ENCODE data around the gene ABLIM3. TPM values are rescaled to one million over a fixed set of nuclear protein-coding genes. Genes with fewer than 3 reads are reported as not detected.

Gene ABLIM3
- total RNA-seq, 1 donor from 2014 or later: not detected

GRCh38 chr5:149206524-149207141, 65.3 kb downstream of the ABLIM3 start:
- no peaks in the 10 kb centered on the region for H3K9me3 Mint-ChIP-seq
- H3F3A ChIP-seq (ENCODE audit: low read depth): no peaks in the 10 kb centered on the region
- no peak overlapping the region for H3K4me3 Mint-ChIP-seq
- peaks cover 2% of the 10 kb centered on the region for H3K27me3 Mint-ChIP-seq (ENCODE audit: insufficient read depth, low read depth)
- no peak for TF ChIP-seq EZH2phosphoT487 (IDR thresholded peaks at IDR 0.05)
- no peak for TF ChIP-seq EZH2 (IDR thresholded peaks at IDR 0.05)
- TF ChIP-seq CTCF (IDR thresholded peaks at IDR 0.05): no peak
- no peaks in the 10 kb centered on the region for H3K36me3 ChIP-seq
- H2AFZ ChIP-seq (replicated peaks): no peak overlapping the region
- no peak for DNase-seq (ENCODE audit: low spot score)
- H3K4me1 Mint-ChIP-seq: peaks cover 12% of the 10 kb centered on the region
- no peak overlapping the region for H3K27ac ChIP-seq
- H3K9ac ChIP-seq: no peak overlapping the region
- H3K36me3 Mint-ChIP-seq: no peaks in the 10 kb centered on the region
- H3K27ac Mint-ChIP-seq: no peak overlapping the region
- peaks cover 8% of the 10 kb centered on the region for H3K4me1 ChIP-seq
- H3K27me3 ChIP-seq: no peaks in the 10 kb centered on the region
- no peaks in the 10 kb centered on the region for H4K20me1 ChIP-seq (ENCODE audit: low read depth)
- no peaks in the 10 kb centered on the region for H3K79me2 ChIP-seq (ENCODE audit: low read depth)
- H3K9me3 ChIP-seq (ENCODE audit: low read depth): no peaks in the 10 kb centered on the region
- H3K4me3 ChIP-seq: no peak overlapping the region
- no peak overlapping the region for H3K4me2 ChIP-seq

GRCh38 chr5:149207831-149208230, 66.5 kb downstream of the ABLIM3 start:
- Histone ChIP-seq H4K20me1 (ENCODE audit: low read depth) (no peaks in the 10 kb centered on the region), H3K27me3 (no peaks in the 10 kb centered on the region), H3K4me2 (no peak overlapping the region), H3K79me2 (ENCODE audit: low read depth) (no peaks in the 10 kb centered on the region), H2AFZ (replicated peaks) (no peak overlapping the region), H3K4me1 (peaks cover 8% of the 10 kb centered on the region), H3K4me3 (no peak overlapping the region), H3K9me3 (ENCODE audit: low read depth) (no peaks in the 10 kb centered on the region), H3K27ac (no peak overlapping the region), H3K36me3 (no peaks in the 10 kb centered on the region), H3K9ac (no peak overlapping the region), H3F3A (ENCODE audit: low read depth) (no peaks in the 10 kb centered on the region)
- Mint-ChIP-seq H3K4me3 (no peak overlapping the region), H3K36me3 (no peaks in the 10 kb centered on the region), H3K27me3 (ENCODE audit: insufficient read depth, low read depth) (peaks cover 8% of the 10 kb centered on the region), H3K4me1 (peaks cover 13% of the 10 kb centered on the region), H3K27ac (no peak overlapping the region), H3K9me3 (no peaks in the 10 kb centered on the region)
- no peak for DNase-seq (ENCODE audit: low spot score)
- TF ChIP-seq CTCF (IDR thresholded peaks at IDR 0.05) (no peak), EZH2 (IDR thresholded peaks at IDR 0.05) (no peak), EZH2phosphoT487 (IDR thresholded peaks at IDR 0.05) (no peak)

- Histone ChIP-seq H3F3A (ENCODE audit: low read depth) (no peaks in the 10 kb centered on the region), H3K27me3 (no peaks in the 10 kb centered on the region), H4K20me1 (ENCODE audit: low read depth) (no peaks in the 10 kb centered on the region), H3K4me3 (no peak overlapping the region), H3K27ac (no peak overlapping the region), H3K79me2 (ENCODE audit: low read depth) (no peaks in the 10 kb centered on the region), H3K4me1 (peaks cover 8% of the 10 kb centered on the region), H3K36me3 (no peaks in the 10 kb centered on the region), H3K9me3 (ENCODE audit: low read depth) (no peaks in the 10 kb centered on the region), H2AFZ (replicated peaks) (no peak overlapping the region), H3K4me2 (no peak overlapping the region), H3K9ac (no peak overlapping the region)
- peaks cover 13% of the 10 kb centered on the region for H3K4me1 Mint-ChIP-seq
- H3K4me3 Mint-ChIP-seq: no peak overlapping the region
- H3K27me3 Mint-ChIP-seq (ENCODE audit: insufficient read depth, low read depth): peaks cover 8% of the 10 kb centered on the region
- H3K27ac Mint-ChIP-seq: no peak overlapping the region
- no peaks in the 10 kb centered on the region for H3K9me3 Mint-ChIP-seq
- TF ChIP-seq EZH2phosphoT487 (IDR thresholded peaks at IDR 0.05) (no peak), CTCF (IDR thresholded peaks at IDR 0.05) (no peak), EZH2 (IDR thresholded peaks at IDR 0.05) (no peak)
- no peaks in the 10 kb centered on the region for H3K36me3 Mint-ChIP-seq
- no peak for DNase-seq (ENCODE audit: low spot score)
Measured at GRCh38 chr5:149210225-149210624, 68.9 kb downstream of the ABLIM3 start.
